HepG2 (cell line): ENCODE results near the gene ACSL1. TPM values are rescaled to one million over a fixed set of nuclear protein-coding genes. Genes with fewer than 3 reads are reported as not detected.
A peak's percentile ranks its signal among the peaks of the same experiment; 100 is the strongest.

Source experiments
- AKAP8 ChIP-seq: sonication (generic); formaldehyde crosslinking; IDR thresholded peaks from 2 replicates; pipeline ENCODE4 v1.5.1; 2020; ENCODE audit warnings: mild to moderate bottlenecking, missing genetic modification reagents
- CHD4 ChIP-seq: fragments of 200-600 bp; sonication (generic); IDR thresholded peaks from 2 replicates; pipeline ENCODE4 v1.7.0; 2017; ENCODE audit warnings: mild to moderate bottlenecking, low read length, borderline replicate concordance
- EED ChIP-seq: sonication (generic); formaldehyde crosslinking; IDR thresholded peaks from 2 replicates; pipeline ENCODE4 v1.5.0; 2020; ENCODE audit warnings: mild to moderate bottlenecking, missing genetic modification reagents
- HMG20B ChIP-seq: conservative IDR thresholded peaks from 2 replicates; pipeline ENCODE4 v1.6.1; 2016; ENCODE audit warnings: missing genetic modification reagents, missing compliant biosample characterization
- KAT7 ChIP-seq: IDR thresholded peaks from 2 replicates; pipeline ENCODE4 v1.6.1; 2018; ENCODE audit warnings: borderline replicate concordance, missing compliant biosample characterization
- KLF12 ChIP-seq: sonication (generic); formaldehyde crosslinking; IDR thresholded peaks from 2 replicates; pipeline ENCODE4 v1.4.0; 2020; ENCODE audit warnings: missing genetic modification reagents, borderline replicate concordance
- MAFG ChIP-seq: sonication (generic); formaldehyde crosslinking; IDR thresholded peaks from 2 replicates; pipeline ENCODE4 v1.5.1; 2020; ENCODE audit warnings: mild to moderate bottlenecking, missing genetic modification reagents
- MIER2 ChIP-seq: IDR thresholded peaks from 2 replicates; pipeline ENCODE4 v1.6.1; 2016; ENCODE audit warnings: missing biosample characterization, missing genetic modification reagents
- NKX3-1 ChIP-seq: sonication (generic); formaldehyde crosslinking; IDR thresholded peaks from 2 replicates; pipeline ENCODE4 v1.5.0; 2020; ENCODE audit warnings: missing genetic modification reagents
- SP140L ChIP-seq: sonication (generic); formaldehyde crosslinking; IDR thresholded peaks from 2 replicates; pipeline ENCODE4 v1.4.0; 2020; ENCODE audit warnings: missing genetic modification reagents, borderline replicate concordance
- TAF15 ChIP-seq: fragments of 200-400 bp; formaldehyde crosslinking; IDR thresholded peaks from one replicate; pipeline ENCODE4 v1.6.1; 2018; ENCODE audit warnings: mild to moderate bottlenecking, low read depth, low read length; ENCODE audit not compliant: poor library complexity, severe bottlenecking
- TBP ChIP-seq: sonication (generic); formaldehyde crosslinking; IDR thresholded peaks from 2 replicates; pipeline ENCODE4 v1.5.0; 2020; ENCODE audit warnings: missing genetic modification reagents
- ZBTB42 ChIP-seq: sonication (generic); formaldehyde crosslinking; IDR thresholded peaks from 2 replicates; pipeline ENCODE4 v1.5.0; 2020; ENCODE audit warnings: mild to moderate bottlenecking, missing genetic modification reagents
- ZNF432 ChIP-seq: sonication (generic); formaldehyde crosslinking; IDR thresholded peaks from 2 replicates; pipeline ENCODE4 v1.5.0; 2020; ENCODE audit warnings: missing genetic modification reagents, mild to moderate bottlenecking, borderline replicate concordance
- ZSCAN21 ChIP-seq: sonication (generic); formaldehyde crosslinking; IDR thresholded peaks from 2 replicates; pipeline ENCODE4 v1.8.0; 2022; ENCODE audit warnings: mild to moderate bottlenecking, missing genetic modification reagents, moderate library complexity, borderline replicate concordance
- polyA plus RNA-seq, 8 experiments: library from polyadenylated mRNA; depleted of rRNA in 3 of 8; stranded (reverse) in 7 of 8; unstranded in 1 of 8; fragments of >200 nt; fragmentation: Illumina TruSeq in 4 of 8; extraction: Trizol in 4 of 8; gene quantifications; 2 replicates each; pipeline versions ENCODE4 v1.2.1 to v1.2.3, GENCODE V29; 2011 to 2016; ENCODE audit warnings: low read depth in 4 of 8, missing spikeins in 1 of 8, mixed read lengths in 1 of 8; ENCODE audit not compliant: insufficient read depth in 1 of 8
- total RNA-seq, 5 experiments: library from RNA; depleted of rRNA; stranded (reverse); fragments of >200 nt; fragmentation: Illumina TruSeq; extraction: Trizol; gene quantifications; 2 replicates each; pipeline ENCODE4 v1.2.3, GENCODE V29; 2016; ENCODE audit warnings: low read depth in 1 of 5
- TF ChIP-seq, protein P1 (sequence below): sonication (generic); formaldehyde crosslinking; IDR thresholded peaks from 2 replicates; pipeline ENCODE4 v1.4.0; 2020; ENCODE audit warnings: missing genetic modification reagents, borderline replicate concordance
- TF ChIP-seq, protein P2 (sequence below): sonication (generic); formaldehyde crosslinking; IDR thresholded peaks from 2 replicates; pipeline ENCODE4 v1.5.0; 2020; ENCODE audit warnings: mild to moderate bottlenecking, missing genetic modification reagents
- TF ChIP-seq, protein P3 (sequence below): sonication (generic); formaldehyde crosslinking; IDR thresholded peaks from 2 replicates; pipeline ENCODE4 v1.4.0; 2020; ENCODE audit warnings: missing genetic modification reagents
- TF ChIP-seq, protein P4 (sequence below): IDR thresholded peaks from 2 replicates; pipeline ENCODE4 v1.6.1; 2012; ENCODE audit warnings: inconsistent platforms
- TF ChIP-seq, protein P5 (sequence below): IDR thresholded peaks from 2 replicates; pipeline ENCODE4 v1.6.1; 2012; ENCODE audit warnings: low read depth, low read length, improper control_type of control experiment

ACSL1 gene
- total and polyA plus RNA-seq, 2 of the 13 experiments (the other 11 are each of a cell fraction or from before 2014, with no cell fraction given): 10.0 to 29.8 TPM

DNA sequence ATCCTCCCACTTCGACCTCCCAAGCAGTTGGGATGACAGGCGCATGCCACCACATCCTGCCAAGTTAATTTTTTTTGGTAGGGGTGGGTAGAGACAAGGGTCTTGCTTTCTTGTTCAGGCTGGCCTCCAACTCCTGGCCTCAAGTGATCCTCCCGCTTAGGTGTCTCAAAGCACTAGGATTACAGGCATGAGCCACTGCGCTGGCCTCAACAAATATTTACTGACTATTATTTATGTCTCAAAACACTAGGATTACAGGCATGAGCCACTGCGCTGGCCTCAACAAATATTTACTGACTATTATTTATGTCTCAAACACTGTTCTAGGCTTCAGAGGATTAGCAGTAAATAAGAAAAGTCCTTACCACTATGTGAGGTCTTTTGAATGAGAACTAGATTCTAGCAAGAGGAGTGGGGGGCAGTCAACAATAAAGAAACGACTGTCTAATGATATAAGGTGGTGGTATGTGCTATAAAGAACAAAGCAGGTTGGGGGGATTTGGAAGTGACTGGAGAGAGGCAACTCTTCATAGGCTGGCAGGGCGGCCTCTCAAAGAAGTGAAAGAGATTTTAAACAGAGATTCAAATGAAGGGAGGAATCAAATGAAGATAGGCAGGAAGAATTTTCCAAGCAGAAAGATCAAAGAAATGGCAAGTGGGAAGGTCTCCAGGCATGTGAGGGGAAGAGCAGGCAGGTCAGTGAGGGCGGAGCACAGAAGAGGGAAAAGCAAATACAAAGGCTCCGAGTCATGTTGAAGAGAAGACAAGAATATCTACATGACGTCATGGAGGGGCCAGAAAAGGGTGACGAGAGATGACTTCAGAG, 12.7 kb upstream of the ACSL1 start (continued):
- TF ChIP-seq, protein P1, sequence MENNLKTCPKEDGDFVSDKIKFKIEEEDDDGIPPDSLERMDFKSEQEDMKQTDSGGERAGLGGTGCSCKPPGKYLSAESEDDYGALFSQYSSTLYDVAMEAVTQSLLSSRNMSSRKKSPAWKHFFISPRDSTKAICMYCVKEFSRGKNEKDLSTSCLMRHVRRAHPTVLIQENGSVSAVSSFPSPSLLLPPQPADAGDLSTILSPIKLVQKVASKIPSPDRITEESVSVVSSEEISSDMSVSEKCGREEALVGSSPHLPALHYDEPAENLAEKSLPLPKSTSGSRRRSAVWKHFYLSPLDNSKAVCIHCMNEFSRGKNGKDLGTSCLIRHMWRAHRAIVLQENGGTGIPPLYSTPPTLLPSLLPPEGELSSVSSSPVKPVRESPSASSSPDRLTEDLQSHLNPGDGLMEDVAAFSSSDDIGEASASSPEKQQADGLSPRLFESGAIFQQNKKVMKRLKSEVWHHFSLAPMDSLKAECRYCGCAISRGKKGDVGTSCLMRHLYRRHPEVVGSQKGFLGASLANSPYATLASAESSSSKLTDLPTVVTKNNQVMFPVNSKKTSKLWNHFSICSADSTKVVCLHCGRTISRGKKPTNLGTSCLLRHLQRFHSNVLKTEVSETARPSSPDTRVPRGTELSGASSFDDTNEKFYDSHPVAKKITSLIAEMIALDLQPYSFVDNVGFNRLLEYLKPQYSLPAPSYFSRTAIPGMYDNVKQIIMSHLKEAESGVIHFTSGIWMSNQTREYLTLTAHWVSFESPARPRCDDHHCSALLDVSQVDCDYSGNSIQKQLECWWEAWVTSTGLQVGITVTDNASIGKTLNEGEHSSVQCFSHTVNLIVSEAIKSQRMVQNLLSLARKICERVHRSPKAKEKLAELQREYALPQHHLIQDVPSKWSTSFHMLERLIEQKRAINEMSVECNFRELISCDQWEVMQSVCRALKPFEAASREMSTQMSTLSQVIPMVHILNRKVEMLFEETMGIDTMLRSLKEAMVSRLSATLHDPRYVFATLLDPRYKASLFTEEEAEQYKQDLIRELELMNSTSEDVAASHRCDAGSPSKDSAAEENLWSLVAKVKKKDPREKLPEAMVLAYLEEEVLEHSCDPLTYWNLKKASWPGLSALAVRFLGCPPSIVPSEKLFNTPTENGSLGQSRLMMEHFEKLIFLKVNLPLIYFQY (CRISPR knock-in tag): no peak
- TF ChIP-seq TAF15: no peak
- TF ChIP-seq CHD4: no peak
- TF ChIP-seq ZSCAN21 (CRISPR knock-in tag): no peak
- TF ChIP-seq MAFG (CRISPR knock-in tag): no peak
- TF ChIP-seq TBP (CRISPR knock-in tag): no peak
- TF ChIP-seq SP140L: no peak
- no peak; the same call in 1 of the 2 replicates for TF ChIP-seq KAT7 (CRISPR knock-in tag)
- TF ChIP-seq EED: no peak
- TF ChIP-seq ZBTB42 (CRISPR knock-in tag): no peak
- TF ChIP-seq, protein P2, sequence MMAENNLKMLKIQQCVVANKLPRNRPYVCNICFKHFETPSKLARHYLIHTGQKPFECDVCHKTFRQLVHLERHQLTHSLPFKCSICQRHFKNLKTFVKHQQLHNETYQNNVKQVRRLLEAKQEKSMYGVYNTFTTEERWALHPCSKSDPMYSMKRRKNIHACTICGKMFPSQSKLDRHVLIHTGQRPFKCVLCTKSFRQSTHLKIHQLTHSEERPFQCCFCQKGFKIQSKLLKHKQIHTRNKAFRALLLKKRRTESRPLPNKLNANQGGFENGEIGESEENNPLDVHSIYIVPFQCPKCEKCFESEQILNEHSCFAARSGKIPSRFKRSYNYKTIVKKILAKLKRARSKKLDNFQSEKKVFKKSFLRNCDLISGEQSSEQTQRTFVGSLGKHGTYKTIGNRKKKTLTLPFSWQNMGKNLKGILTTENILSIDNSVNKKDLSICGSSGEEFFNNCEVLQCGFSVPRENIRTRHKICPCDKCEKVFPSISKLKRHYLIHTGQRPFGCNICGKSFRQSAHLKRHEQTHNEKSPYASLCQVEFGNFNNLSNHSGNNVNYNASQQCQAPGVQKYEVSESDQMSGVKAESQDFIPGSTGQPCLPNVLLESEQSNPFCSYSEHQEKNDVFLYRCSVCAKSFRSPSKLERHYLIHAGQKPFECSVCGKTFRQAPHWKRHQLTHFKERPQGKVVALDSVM (CRISPR knock-in tag): peak; percentile 95
- no peak for TF ChIP-seq AKAP8 (CRISPR knock-in tag)
- TF ChIP-seq, protein P3, sequence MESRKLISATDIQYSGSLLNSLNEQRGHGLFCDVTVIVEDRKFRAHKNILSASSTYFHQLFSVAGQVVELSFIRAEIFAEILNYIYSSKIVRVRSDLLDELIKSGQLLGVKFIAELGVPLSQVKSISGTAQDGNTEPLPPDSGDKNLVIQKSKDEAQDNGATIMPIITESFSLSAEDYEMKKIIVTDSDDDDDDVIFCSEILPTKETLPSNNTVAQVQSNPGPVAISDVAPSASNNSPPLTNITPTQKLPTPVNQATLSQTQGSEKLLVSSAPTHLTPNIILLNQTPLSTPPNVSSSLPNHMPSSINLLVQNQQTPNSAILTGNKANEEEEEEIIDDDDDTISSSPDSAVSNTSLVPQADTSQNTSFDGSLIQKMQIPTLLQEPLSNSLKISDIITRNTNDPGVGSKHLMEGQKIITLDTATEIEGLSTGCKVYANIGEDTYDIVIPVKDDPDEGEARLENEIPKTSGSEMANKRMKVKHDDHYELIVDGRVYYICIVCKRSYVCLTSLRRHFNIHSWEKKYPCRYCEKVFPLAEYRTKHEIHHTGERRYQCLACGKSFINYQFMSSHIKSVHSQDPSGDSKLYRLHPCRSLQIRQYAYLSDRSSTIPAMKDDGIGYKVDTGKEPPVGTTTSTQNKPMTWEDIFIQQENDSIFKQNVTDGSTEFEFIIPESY: no peak
- no peak for TF ChIP-seq MIER2
- TF ChIP-seq, protein P4, sequence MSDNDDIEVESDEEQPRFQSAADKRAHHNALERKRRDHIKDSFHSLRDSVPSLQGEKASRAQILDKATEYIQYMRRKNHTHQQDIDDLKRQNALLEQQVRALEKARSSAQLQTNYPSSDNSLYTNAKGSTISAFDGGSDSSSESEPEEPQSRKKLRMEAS: no peak
- TF ChIP-seq, protein P5, sequence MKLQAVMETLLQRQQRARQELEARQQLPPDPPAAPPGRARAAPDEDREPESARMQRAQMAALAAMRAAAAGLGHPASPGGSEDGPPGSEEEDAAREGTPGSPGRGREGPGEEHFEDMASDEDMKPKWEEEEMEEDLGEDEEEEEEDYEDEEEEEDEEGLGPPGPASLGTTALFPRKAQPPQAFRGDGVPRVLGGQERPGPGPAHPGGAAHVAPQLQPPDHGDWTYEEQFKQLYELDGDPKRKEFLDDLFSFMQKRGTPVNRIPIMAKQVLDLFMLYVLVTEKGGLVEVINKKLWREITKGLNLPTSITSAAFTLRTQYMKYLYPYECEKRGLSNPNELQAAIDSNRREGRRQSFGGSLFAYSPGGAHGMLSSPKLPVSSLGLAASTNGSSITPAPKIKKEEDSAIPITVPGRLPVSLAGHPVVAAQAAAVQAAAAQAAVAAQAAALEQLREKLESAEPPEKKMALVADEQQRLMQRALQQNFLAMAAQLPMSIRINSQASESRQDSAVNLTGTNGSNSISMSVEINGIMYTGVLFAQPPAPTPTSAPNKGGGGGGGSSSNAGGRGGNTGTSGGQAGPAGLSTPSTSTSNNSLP: 0 out of 2 replicates have a peak, but pooled peaks have one; percentile 28
- TF ChIP-seq HMG20B: peak; percentile 94
- TF ChIP-seq ZNF432 (CRISPR knock-in tag): no peak
- peak; percentile 74 for TF ChIP-seq NKX3-1 (CRISPR knock-in tag)
- TF ChIP-seq KLF12 (CRISPR knock-in tag): no peak
